H1 (cell line): ENCODE data around the gene FOLR1. TPM values are rescaled to one million over a fixed set of nuclear protein-coding genes. Genes with fewer than 3 reads are reported as not detected.

Experiments
- CTCF ChIA-PET: fragments of 300-600 bp; sonication (Branson Sonifier 250); formaldehyde crosslinking; loops from one replicate; lab custom pipeline; 2021; ENCODE audit not compliant: partially characterized antibody; lab: Charles Lee
- POLR2A ChIA-PET: fragments of 300-600 bp; sonication (Branson Sonifier 250); formaldehyde crosslinking; loops from one replicate; lab custom pipeline; 2021; ENCODE audit warnings: inconsistent platforms; ENCODE audit not compliant: partially characterized antibody; lab: Charles Lee
- DNase-seq, 2 experiments: peaks; one replicate each; pipeline versions ENCODE4 v3.0.0 to v3.0.0-alpha.2; 2010 to 2022; ENCODE audit warnings: low spot score in 2 of 2, low read depth in 1 of 2, mixed read lengths in 1 of 2
- FAIRE-seq: peaks from 2 replicates; lab custom pipeline; 2011; peaks lifted over from hg19 to GRCh38; lab: Jason Lieb, UNC
- H2AFZ ChIP-seq: 2 replicates; pipeline ENCODE4 v1.8.1; 2012; ENCODE audit warnings: low read length, inconsistent platforms
- H2AK5ac ChIP-seq: 2 replicates; pipeline ENCODE4 v1.6.1; 2013; ENCODE audit warnings: low read depth, low read length
- H2BK120ac ChIP-seq: replicated peaks from 2 replicates; pipeline ENCODE3; 2013; ENCODE audit warnings: low read depth, low read length, inconsistent platforms
- H2BK12ac ChIP-seq: 2 replicates; pipeline ENCODE4 v1.6.1; 2013; ENCODE audit warnings: low read depth, low read length
- H2BK15ac ChIP-seq: 2 replicates; pipeline ENCODE4 v1.6.1; 2013; ENCODE audit warnings: low read length
- H2BK20ac ChIP-seq: 2 replicates; pipeline ENCODE4 v1.6.1; 2013; ENCODE audit warnings: low read length
- H2BK5ac ChIP-seq: 2 replicates; pipeline ENCODE4 v1.6.1; 2013; ENCODE audit warnings: low read depth, low read length
- H3K14ac ChIP-seq: 2 replicates; pipeline ENCODE4 v1.6.1; 2013; ENCODE audit warnings: inconsistent platforms; ENCODE audit not compliant: insufficient read length
- H3K18ac ChIP-seq: 2 replicates; pipeline ENCODE4 v1.6.1; 2013; ENCODE audit warnings: low read length; ENCODE audit errors: extremely low read depth
- H3K23ac ChIP-seq: 2 replicates; pipeline ENCODE4 v1.6.1; 2013; ENCODE audit warnings: inconsistent platforms; ENCODE audit not compliant: insufficient read length
- H3K23me2 ChIP-seq: 2 replicates; pipeline ENCODE4 v1.6.1; 2013; ENCODE audit warnings: low read depth, low read length
- H3K27ac ChIP-seq: 2 replicates; pipeline ENCODE4 v1.6.1; 2011; ENCODE audit warnings: low read depth, low read length, inconsistent platforms
- H3K27me3 ChIP-seq, 4 experiments: replicated peaks in 1 of 4; 1 replicate in 1 of 4; 2 replicates in 3 of 4; pipeline versions ENCODE4 v1.6.1 to v1.8.1; 2011 to 2013; ENCODE audit warnings: low read length in 3 of 4, mild to moderate bottlenecking in 3 of 4, inconsistent platforms in 2 of 4, mixed read lengths in 2 of 4, moderate library complexity in 1 of 4; ENCODE audit not compliant: control insufficient read depth in 3 of 4, insufficient read depth in 3 of 4; ENCODE audit errors: extremely low read depth in 1 of 4
- H3K36me3 ChIP-seq, 4 experiments: 2 replicates each; pipeline versions ENCODE4 v1.6.1 to v1.8.1; 2011 to 2013; ENCODE audit warnings: mild to moderate bottlenecking in 4 of 4, low read length in 3 of 4, moderate library complexity in 2 of 4, control low read depth in 1 of 4, inconsistent platforms in 1 of 4; ENCODE audit not compliant: insufficient read depth in 4 of 4, control insufficient read depth in 2 of 4
- H3K4ac ChIP-seq: replicated peaks from 2 replicates; pipeline ENCODE3; 2013; ENCODE audit warnings: low read length, low read depth, mixed read lengths, inconsistent platforms; ENCODE audit not compliant: insufficient read length
- H3K4me1 ChIP-seq, 4 experiments: replicated peaks in 1 of 4; 1 replicate in 1 of 4; 2 replicates in 3 of 4; pipeline versions ENCODE4 v1.6.1 to v1.8.1; 2011 to 2013; ENCODE audit warnings: low read length in 3 of 4, inconsistent platforms in 2 of 4, mixed read lengths in 1 of 4; ENCODE audit not compliant: insufficient read depth in 4 of 4, control insufficient read depth in 3 of 4
- H3K4me2 ChIP-seq, 2 experiments: 2 replicates each; pipeline versions ENCODE4 v1.6.1 to v1.8.1; 2011 to 2013; ENCODE audit warnings: low read depth in 2 of 2, low read length in 2 of 2, control low read depth in 1 of 2, inconsistent platforms in 1 of 2, mild to moderate bottlenecking in 1 of 2; ENCODE audit not compliant: insufficient read depth in 1 of 2
- H3K4me3 ChIP-seq, 4 experiments: fragments of 200-600, 300-600 bp in 1 of 4; sonication (generic), shearing (Covaris generic), sonication (Bioruptor Twin) in 1 of 4; 2 replicates each; pipeline versions ENCODE4 v1.5.1 to v1.8.1; 2011 to 2016; ENCODE audit warnings: low read length in 4 of 4, low read depth in 3 of 4, control low read depth in 2 of 4, inconsistent platforms in 2 of 4, mild to moderate bottlenecking in 2 of 4, mixed read lengths in 1 of 4, moderate library complexity in 1 of 4; ENCODE audit not compliant: insufficient read depth in 2 of 4; ENCODE audit errors: extremely low read depth in 1 of 4
- H3K56ac ChIP-seq: replicated peaks from 2 replicates; pipeline ENCODE3; 2013; ENCODE audit warnings: low read depth, mild to moderate bottlenecking, mixed read lengths, low read length, inconsistent platforms; ENCODE audit not compliant: insufficient read length
- H3K79me1 ChIP-seq: 2 replicates; pipeline ENCODE4 v1.6.1; 2013; ENCODE audit warnings: low read depth, low read length, control low read depth
- H3K79me2 ChIP-seq, 2 experiments: 2 replicates each; pipeline versions ENCODE4 v1.6.1 to v1.8.1; 2012 to 2013; ENCODE audit warnings: low read length in 2 of 2, mild to moderate bottlenecking in 2 of 2, inconsistent platforms in 1 of 2; ENCODE audit not compliant: insufficient read depth in 2 of 2, control insufficient read depth in 1 of 2
- H3K9ac ChIP-seq, 4 experiments: replicated peaks in 1 of 4; 1 replicate in 1 of 4; 2 replicates in 3 of 4; pipeline versions ENCODE4 v1.6.1 to v1.8.1; 2011 to 2013; ENCODE audit warnings: low read depth in 3 of 4, low read length in 3 of 4, control low read depth in 2 of 4, mild to moderate bottlenecking in 2 of 4, moderate library complexity in 2 of 4, inconsistent platforms in 1 of 4; ENCODE audit errors: extremely low read depth in 1 of 4
- H3K9me3 ChIP-seq, 2 experiments: 2 replicates each; pipeline versions ENCODE4 v1.6.1 to v1.8.1; 2012 to 2013; ENCODE audit warnings: mild to moderate bottlenecking in 2 of 2, moderate library complexity in 2 of 2, control low read depth in 1 of 2, inconsistent platforms in 1 of 2, low read depth in 1 of 2, low read length in 1 of 2, mixed read lengths in 1 of 2; ENCODE audit not compliant: insufficient read depth in 2 of 2
- H4K20me1 ChIP-seq, 2 experiments: replicated peaks in 1 of 2; 2 replicates each; pipeline versions ENCODE3 to v1.8.1; 2011 to 2013; ENCODE audit warnings: inconsistent platforms in 2 of 2, low read length in 2 of 2, mild to moderate bottlenecking in 1 of 2; ENCODE audit not compliant: insufficient read depth in 2 of 2, control insufficient read depth in 1 of 2
- H4K5ac ChIP-seq: 2 replicates; pipeline ENCODE4 v1.6.1; 2013; ENCODE audit warnings: low read length, low read depth, mixed read lengths, inconsistent platforms; ENCODE audit not compliant: insufficient read length
- H4K8ac ChIP-seq: 2 replicates; pipeline ENCODE4 v1.8.0; 2013; ENCODE audit warnings: mild to moderate bottlenecking, moderate library complexity, low read length, inconsistent platforms; ENCODE audit not compliant: insufficient read depth; ENCODE audit errors: extremely low read depth
- H4K91ac ChIP-seq: replicated peaks from 2 replicates; pipeline ENCODE3; 2013; ENCODE audit warnings: low read length, mixed read lengths, inconsistent platforms; ENCODE audit not compliant: insufficient read length
- CREB1 ChIP-seq: IDR thresholded peaks from 2 replicates; pipeline ENCODE4 v1.6.1; 2012; ENCODE audit warnings: inconsistent platforms
- TEAD4 ChIP-seq: IDR thresholded peaks from 2 replicates; pipeline ENCODE4 v1.6.1; 2012; ENCODE audit warnings: low read depth, low read length, inconsistent platforms, mixed read lengths
- YY1 ChIP-seq: IDR thresholded peaks from 2 replicates; pipeline ENCODE4 v1.6.1; 2011; ENCODE audit warnings: low read depth, mild to moderate bottlenecking, low read length
- WGBS, 2 experiments: shearing (Covaris generic) in 1 of 2; methylation state at CpG; one replicate each; pipeline versions ENCODE4 v1.1.6 to v1.1.7; 2013 to 2015; ENCODE audit warnings: low lambda C conversion rate in 2 of 2, mixed read lengths in 2 of 2, inconsistent platforms in 1 of 2, low coverage in 1 of 2, missing lambda C conversion rate in 1 of 2; ENCODE audit not compliant: insufficient replicate concordance in 2 of 2, insufficient coverage in 1 of 2, insufficient read length in 1 of 2; ENCODE audit errors: extremely low coverage in 1 of 2, missing lambda C conversion rate in 1 of 2; 5-methylcytosine and 5-hydroxymethylcytosine counted together
- polyA plus RNA-seq, 7 experiments: library from polyadenylated mRNA; depleted of rRNA in 3 of 7; stranded (reverse) in 5 of 7; unstranded in 2 of 7; fragments of >200 nt in 5 of 7; fragments of 200-250 nt in 2 of 7; gene quantifications; 1 replicate in 5 of 7; 2 replicates in 1 of 7; 4 replicates in 1 of 7; pipeline versions ENCODE4 v1.2.1 to v1.2.3, GENCODE V29; 2011 to 2013; ENCODE audit warnings: missing spikeins in 2 of 7, mixed read lengths in 2 of 7
- total RNA-seq: library from RNA; stranded (reverse); fragmentation: NEBNext Ultra II Directional; extraction: Animal tissue kit (Norgen Biotek cat#: 25700); gene quantifications from 2 replicates; pipeline ENCODE4 v1.2.1, GENCODE V29; 2021
- TF ChIP-seq, protein P1 (sequence below): IDR thresholded peaks from 2 replicates; pipeline ENCODE4 v1.6.1; 2011; ENCODE audit warnings: low read depth, mild to moderate bottlenecking, low read length; ENCODE audit not compliant: insufficient read depth
- TF ChIP-seq, protein P2 (sequence below): IDR thresholded peaks from 2 replicates; pipeline ENCODE4 v1.6.1; 2012; ENCODE audit warnings: low read length, inconsistent platforms

FOLR1 gene
- total and polyA plus RNA-seq, 2 of the 8 experiments (the other 6 are each of a cell fraction or from before 2014, with no cell fraction given), result 1.3 TPM; not detected in 1

DNA sequence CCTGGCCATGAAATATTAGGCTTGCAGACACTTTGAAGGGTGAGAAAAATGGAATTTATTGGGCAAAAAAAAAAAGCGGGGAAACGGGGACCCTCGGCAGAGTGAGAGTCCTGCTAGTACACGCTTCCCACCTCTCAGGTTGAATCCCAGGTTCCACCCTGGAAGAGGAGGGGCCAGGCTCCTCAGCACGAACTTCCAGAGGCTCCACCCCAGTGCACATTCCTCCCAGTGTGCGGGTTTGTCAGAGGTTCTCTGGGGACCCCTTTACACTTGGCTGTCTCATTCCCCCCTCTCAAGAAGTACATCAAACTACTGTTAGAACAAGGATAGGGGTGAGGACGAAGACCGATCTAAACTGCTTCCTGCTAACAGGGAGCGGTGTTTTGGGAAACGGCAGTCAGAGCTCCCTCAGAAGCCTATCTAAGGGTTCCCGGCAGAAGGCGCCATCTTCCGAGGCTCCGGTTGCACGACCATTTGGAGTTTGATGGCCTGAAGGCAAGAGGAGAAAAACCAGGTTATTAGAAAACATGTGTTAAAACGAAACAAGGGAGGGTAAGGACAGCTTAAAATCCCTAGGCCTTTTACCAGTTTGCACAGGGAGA, 28.9 kb upstream of the FOLR1 start:
- ChIA-PET POLR2A (no interaction called here), CTCF (interaction anchor here (1.0 to 1.4 kb wide), 3 partner anchors 19 to 22 kb away, joined by 3 to 5 read pairs (median 3); no protein-coding TSS in a partner anchor)
- Histone ChIP-seq H3K27ac (no peak overlapping the region), H2AFZ (peak overlapping the region; percentile 21; the same call in 1 of the 2 replicates), H3K9ac (no peak overlapping the region), H4K20me1 (no peaks in the 10 kb centered on the region), H3K36me3 (no peaks in the 10 kb centered on the region), H3K23ac (no peak overlapping the region), H3K14ac (no peak overlapping the region), H3K4me1 (no peaks in the 10 kb centered on the region), H3K27me3 (no peaks in the 10 kb centered on the region), H3K56ac (no peak overlapping the region), H4K8ac (no peak overlapping the region), H3K23me2 (no peaks in the 10 kb centered on the region; the same call in 1 of the 2 replicates), H3K4me3 (no peak overlapping the region), H2BK15ac (no peak overlapping the region), H2AK5ac (no peak overlapping the region), H2BK20ac (no peak overlapping the region), H2BK12ac (no peak overlapping the region), H3K79me2 (no peaks in the 10 kb centered on the region), H3K4ac (no peak overlapping the region), H3K18ac (no peak overlapping the region), H3K9me3 (no peaks in the 10 kb centered on the region), H4K91ac (no peak overlapping the region), H2BK5ac (no peak overlapping the region), H4K5ac (no peak overlapping the region), H3K79me1 (no peaks in the 10 kb centered on the region), H3K4me2 (no peak overlapping the region), H2BK120ac (no peak overlapping the region)
- DNase-seq (no peak), FAIRE-seq (no peak)
- 76% methylated on average over 16 of the region's 16 CpGs; no CpG with 5 or more reads in 1 of the 2 experiments for WGBS, 2 experiments
- TF ChIP-seq, protein P1, sequence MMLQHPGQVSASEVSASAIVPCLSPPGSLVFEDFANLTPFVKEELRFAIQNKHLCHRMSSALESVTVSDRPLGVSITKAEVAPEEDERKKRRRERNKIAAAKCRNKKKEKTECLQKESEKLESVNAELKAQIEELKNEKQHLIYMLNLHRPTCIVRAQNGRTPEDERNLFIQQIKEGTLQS, result no peak
- TF ChIP-seq, protein P2, sequence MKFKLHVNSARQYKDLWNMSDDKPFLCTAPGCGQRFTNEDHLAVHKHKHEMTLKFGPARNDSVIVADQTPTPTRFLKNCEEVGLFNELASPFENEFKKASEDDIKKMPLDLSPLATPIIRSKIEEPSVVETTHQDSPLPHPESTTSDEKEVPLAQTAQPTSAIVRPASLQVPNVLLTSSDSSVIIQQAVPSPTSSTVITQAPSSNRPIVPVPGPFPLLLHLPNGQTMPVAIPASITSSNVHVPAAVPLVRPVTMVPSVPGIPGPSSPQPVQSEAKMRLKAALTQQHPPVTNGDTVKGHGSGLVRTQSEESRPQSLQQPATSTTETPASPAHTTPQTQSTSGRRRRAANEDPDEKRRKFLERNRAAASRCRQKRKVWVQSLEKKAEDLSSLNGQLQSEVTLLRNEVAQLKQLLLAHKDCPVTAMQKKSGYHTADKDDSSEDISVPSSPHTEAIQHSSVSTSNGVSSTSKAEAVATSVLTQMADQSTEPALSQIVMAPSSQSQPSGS, result no peak
- TF ChIP-seq YY1 (no peak), TEAD4 (no peak), CREB1 (no peak)
